ENCODE results near the gene SCD5. TPM values are rescaled to one million over a fixed set of nuclear protein-coding genes. Genes with fewer than 3 reads are reported as not detected.

Gene SCD5
- polyA plus RNA-seq, 2 of the 4 experiments (the other 2 are of a cell fraction), result 9.8 to 11.9 TPM

GRCh38 chr4:82589756-82590155, 208.8 kb downstream of the SCD5 start:
- TF ChIP-seq HOXA7 (CRISPR knock-in tag; IDR thresholded peaks at IDR 0.05) (no peak), HDAC2 (IDR thresholded peaks at IDR 0.05) (no peak), SREBF2 (IDR thresholded peaks at IDR 0.05) (no peak), NR3C1 (IDR thresholded peaks at IDR 0.05) (no peak), TFCP2L1 (CRISPR knock-in tag; IDR thresholded peaks at IDR 0.05) (no peak), JUNB (IDR thresholded peaks at IDR 0.05) (no peak), JUN (IDR thresholded peaks at IDR 0.05) (no peak), ELK1 (IDR thresholded peaks at IDR 0.05; ENCODE audit: low read depth, low read length) (no peak), HEYL (CRISPR knock-in tag; IDR thresholded peaks at IDR 0.05) (no peak), RCOR1 (IDR thresholded peaks at IDR 0.05; ENCODE audit: low read depth, low read length) (no peak), TP53 (CRISPR knock-in tag; IDR thresholded peaks at IDR 0.05) (no peak), CTCF (IDR thresholded peaks at IDR 0.05) (no peak), PHF8 (IDR thresholded peaks at IDR 0.05; ENCODE audit: borderline replicate concordance, low read depth) (no peak), CHD2 (IDR thresholded peaks at IDR 0.05; ENCODE audit: low read length, partially characterized antibody) (no peak)
- TF ChIP-seq, protein P1, sequence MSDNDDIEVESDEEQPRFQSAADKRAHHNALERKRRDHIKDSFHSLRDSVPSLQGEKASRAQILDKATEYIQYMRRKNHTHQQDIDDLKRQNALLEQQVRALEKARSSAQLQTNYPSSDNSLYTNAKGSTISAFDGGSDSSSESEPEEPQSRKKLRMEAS (IDR thresholded peaks at IDR 0.05), result no peak
- FAIRE-seq (no peak), DNase-seq (ENCODE audit: low read depth in 1 of 2, low spot score in 1 of 2) (no peak), ATAC-seq (no peak)
- POLR2A ChIA-PET, result no interaction called here
- Histone ChIP-seq H3K27ac (no peak overlapping the region), H3K4me1 (no peaks in the 10 kb centered on the region), H3K4me3 (no peak overlapping the region), H3K9me3 (no peaks in the 10 kb centered on the region), H3K4me2 (no peak overlapping the region)
- CTCF ChIA-PET, result interaction anchor here (1.5 kb wide), 1 partner anchor 11 kb away, joined by 3 read pairs; no protein-coding TSS in a partner anchor
- WGBS (ENCODE audit: missing lambda C conversion rate), result 0% methylated on average over 1 of the region's 1 CpG

- H3K4me3 ChIP-seq, result no peak overlapping the region
Measured at GRCh38 chr4:82588771-82589270, 209.8 kb downstream of the SCD5 start.

More at GRCh38 chr4:82588771-82589270, 209.8 kb downstream of the SCD5 start:
- WGBS (ENCODE audit: missing lambda C conversion rate), result 51% methylated on average over 2 of the region's 2 CpGs
- DNase-seq (ENCODE audit: low read depth in 1 of 2, low spot score in 1 of 2) (no peak), FAIRE-seq (no peak), ATAC-seq (no peak)
- no peak overlapping the region for H3K4me2 ChIP-seq
- CTCF ChIA-PET, result interaction anchor here (1.5 kb wide), 1 partner anchor 10 kb away, joined by 3 read pairs; no protein-coding TSS in a partner anchor
- H3K9me3 ChIP-seq, result no peaks in the 10 kb centered on the region
- no peak overlapping the region for H3K27ac ChIP-seq
- POLR2A ChIA-PET, result no interaction called here
- no peaks in the 10 kb centered on the region for H3K4me1 ChIP-seq
- TF ChIP-seq FOSB (CRISPR knock-in tag; IDR thresholded peaks at IDR 0.05) (no peak), MAFK (IDR thresholded peaks at IDR 0.05; ENCODE audit: partially characterized antibody) (no peak), CEBPB (IDR thresholded peaks at IDR 0.05) (no peak), EHMT2 (IDR thresholded peaks at IDR 0.05; ENCODE audit: low read depth) (no peak), PBX3 (IDR thresholded peaks at IDR 0.05) (no peak), CBX2 (IDR thresholded peaks at IDR 0.05; ENCODE audit: borderline replicate concordance, low read depth) (no peak), EP300 (IDR thresholded peaks at IDR 0.05) (no peak), KDM1A (IDR thresholded peaks at IDR 0.05; ENCODE audit: low read depth) (no peak), ZSCAN20 (CRISPR knock-in tag; IDR thresholded peaks at IDR 0.05) (no peak), CHD4 (IDR thresholded peaks at IDR 0.05; ENCODE audit: borderline replicate concordance) (no peak), JUN (IDR thresholded peaks at IDR 0.05) (no peak), RAD21 (conservative IDR thresholded peaks at IDR 0.05 in 1 of 2, IDR thresholded peaks at IDR 0.05 in 1 of 2) (no peak), MAZ (IDR thresholded peaks at IDR 0.05; ENCODE audit: borderline replicate concordance, low read depth, low read length) (no peak), MYC (IDR thresholded peaks at IDR 0.05; ENCODE audit: borderline replicate concordance, low read length) (no peak)
- TF ChIP-seq, protein P2, sequence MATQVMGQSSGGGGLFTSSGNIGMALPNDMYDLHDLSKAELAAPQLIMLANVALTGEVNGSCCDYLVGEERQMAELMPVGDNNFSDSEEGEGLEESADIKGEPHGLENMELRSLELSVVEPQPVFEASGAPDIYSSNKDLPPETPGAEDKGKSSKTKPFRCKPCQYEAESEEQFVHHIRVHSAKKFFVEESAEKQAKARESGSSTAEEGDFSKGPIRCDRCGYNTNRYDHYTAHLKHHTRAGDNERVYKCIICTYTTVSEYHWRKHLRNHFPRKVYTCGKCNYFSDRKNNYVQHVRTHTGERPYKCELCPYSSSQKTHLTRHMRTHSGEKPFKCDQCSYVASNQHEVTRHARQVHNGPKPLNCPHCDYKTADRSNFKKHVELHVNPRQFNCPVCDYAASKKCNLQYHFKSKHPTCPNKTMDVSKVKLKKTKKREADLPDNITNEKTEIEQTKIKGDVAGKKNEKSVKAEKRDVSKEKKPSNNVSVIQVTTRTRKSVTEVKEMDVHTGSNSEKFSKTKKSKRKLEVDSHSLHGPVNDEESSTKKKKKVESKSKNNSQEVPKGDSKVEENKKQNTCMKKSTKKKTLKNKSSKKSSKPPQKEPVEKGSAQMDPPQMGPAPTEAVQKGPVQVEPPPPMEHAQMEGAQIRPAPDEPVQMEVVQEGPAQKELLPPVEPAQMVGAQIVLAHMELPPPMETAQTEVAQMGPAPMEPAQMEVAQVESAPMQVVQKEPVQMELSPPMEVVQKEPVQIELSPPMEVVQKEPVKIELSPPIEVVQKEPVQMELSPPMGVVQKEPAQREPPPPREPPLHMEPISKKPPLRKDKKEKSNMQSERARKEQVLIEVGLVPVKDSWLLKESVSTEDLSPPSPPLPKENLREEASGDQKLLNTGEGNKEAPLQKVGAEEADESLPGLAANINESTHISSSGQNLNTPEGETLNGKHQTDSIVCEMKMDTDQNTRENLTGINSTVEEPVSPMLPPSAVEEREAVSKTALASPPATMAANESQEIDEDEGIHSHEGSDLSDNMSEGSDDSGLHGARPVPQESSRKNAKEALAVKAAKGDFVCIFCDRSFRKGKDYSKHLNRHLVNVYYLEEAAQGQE (IDR thresholded peaks at IDR 0.05), result no peak

Data from A549 (cell line).